D721Med (cell line): ENCODE measurements around the gene ANGPTL7.
"Not testable (repeated sequence)": the region's sequence is repeated elsewhere in the genome, so short reads cannot be mapped to it uniquely, and the experiment has no call there.

Experiments used
- DNase-seq: peaks from one replicate; pipeline ENCODE4 v3.0.0; 2011; ENCODE audit warnings: low spot score; ENCODE audit not compliant: insufficient read length
- FAIRE-seq: peaks from 2 replicates; lab custom pipeline; 2011; peaks lifted over from hg19 to GRCh38; lab: Jason Lieb, UNC
- TF ChIP-seq, protein P1 (sequence below): IDR thresholded peaks from 2 replicates; pipeline ENCODE4 v1.5.1; 2012; ENCODE audit warnings: mild to moderate bottlenecking, control low read depth; ENCODE audit not compliant: insufficient read depth; ENCODE audit errors: missing control alignments

The ANGPTL7 gene

DNA sequence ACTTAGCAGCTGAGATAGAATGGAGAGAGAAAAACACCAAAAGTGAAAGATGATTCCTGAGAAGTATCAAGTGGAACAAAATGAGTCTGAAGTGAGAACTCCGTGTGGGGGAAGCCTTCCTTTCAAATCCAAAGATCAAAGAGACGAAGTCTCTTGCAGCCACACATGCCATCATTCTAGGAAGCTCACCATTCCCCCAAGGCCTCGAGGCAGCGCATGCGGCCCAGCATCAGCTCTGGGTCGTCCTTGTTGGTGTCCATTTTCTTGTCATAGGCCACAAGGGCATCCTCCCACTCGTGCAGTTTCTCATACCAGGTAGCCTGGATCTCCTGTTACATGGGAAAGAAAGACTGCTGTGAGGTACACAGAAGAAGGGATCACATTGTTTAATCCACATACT, 32.2 kb upstream of the ANGPTL7 start:
- no peak for DNase-seq
- TF ChIP-seq, protein P1, sequence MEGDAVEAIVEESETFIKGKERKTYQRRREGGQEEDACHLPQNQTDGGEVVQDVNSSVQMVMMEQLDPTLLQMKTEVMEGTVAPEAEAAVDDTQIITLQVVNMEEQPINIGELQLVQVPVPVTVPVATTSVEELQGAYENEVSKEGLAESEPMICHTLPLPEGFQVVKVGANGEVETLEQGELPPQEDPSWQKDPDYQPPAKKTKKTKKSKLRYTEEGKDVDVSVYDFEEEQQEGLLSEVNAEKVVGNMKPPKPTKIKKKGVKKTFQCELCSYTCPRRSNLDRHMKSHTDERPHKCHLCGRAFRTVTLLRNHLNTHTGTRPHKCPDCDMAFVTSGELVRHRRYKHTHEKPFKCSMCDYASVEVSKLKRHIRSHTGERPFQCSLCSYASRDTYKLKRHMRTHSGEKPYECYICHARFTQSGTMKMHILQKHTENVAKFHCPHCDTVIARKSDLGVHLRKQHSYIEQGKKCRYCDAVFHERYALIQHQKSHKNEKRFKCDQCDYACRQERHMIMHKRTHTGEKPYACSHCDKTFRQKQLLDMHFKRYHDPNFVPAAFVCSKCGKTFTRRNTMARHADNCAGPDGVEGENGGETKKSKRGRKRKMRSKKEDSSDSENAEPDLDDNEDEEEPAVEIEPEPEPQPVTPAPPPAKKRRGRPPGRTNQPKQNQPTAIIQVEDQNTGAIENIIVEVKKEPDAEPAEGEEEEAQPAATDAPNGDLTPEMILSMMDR = no peak
- no peak for FAIRE-seq

DNA sequence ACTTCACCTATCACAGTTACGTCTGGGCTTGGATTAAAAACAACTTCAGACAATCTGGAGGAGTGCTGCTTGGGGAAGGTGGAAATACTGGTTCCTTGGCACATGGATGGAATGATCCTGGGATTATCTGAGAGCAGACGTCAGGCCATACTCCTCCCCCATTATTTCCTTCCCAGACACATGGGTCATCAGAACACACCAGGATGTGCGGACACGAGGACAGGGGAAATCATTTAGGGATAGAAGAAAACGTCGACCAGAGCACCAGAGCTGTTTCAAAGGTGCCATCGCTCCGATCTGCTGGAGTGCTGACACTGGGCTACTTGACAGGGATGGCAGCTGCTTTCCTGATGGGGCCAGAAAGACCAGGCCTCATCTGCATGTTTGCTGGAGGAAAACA, 31.8 kb upstream of the ANGPTL7 start:
- TF ChIP-seq, protein P1 = no peak
- no peak for FAIRE-seq
- DNase-seq = no peak

DNA sequence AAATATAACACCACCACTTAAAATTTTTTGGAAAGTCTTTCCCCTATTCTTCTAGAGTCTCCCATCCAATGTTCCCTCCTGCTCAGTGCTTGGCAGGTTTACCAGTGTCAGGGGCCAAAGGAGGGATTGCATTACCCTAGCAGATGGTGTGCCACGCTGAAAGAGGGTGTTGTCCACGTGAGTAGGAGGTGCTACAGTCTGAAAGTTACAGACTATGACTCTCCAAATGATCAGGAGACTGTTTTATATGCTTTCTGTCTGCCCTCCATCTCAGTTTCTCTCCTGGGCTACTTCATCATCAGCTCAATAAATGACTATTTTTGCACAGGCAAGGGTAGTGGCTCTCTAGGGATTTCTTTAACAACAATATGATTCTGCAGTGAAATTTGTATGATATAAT, 31.3 kb upstream of the ANGPTL7 start:
- DNase-seq = no peak
- no peak for FAIRE-seq
- TF ChIP-seq, protein P1 = no peak

DNA sequence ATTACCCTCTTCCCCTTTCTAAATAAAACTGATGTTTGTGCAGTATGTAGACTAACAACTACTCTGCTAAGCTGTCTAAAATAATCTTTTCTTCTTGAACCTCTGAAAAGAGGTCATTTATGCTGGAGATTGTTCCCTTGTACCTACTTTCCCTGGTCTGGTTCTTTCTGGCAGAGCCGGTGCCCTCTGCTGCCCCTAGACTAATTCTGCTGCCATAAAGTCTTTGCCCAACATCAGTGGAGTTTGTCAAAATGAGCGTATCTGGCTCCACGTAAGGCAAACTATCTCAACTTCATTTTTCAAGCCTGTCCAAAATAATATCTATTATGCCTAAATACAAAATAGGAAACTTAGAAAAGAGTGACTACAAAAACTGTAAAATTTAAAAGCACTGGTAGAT, 30.9 kb upstream of the ANGPTL7 start:
- DNase-seq (no peak), FAIRE-seq (no peak)
- TF ChIP-seq, protein P1 = no peak

DNA sequence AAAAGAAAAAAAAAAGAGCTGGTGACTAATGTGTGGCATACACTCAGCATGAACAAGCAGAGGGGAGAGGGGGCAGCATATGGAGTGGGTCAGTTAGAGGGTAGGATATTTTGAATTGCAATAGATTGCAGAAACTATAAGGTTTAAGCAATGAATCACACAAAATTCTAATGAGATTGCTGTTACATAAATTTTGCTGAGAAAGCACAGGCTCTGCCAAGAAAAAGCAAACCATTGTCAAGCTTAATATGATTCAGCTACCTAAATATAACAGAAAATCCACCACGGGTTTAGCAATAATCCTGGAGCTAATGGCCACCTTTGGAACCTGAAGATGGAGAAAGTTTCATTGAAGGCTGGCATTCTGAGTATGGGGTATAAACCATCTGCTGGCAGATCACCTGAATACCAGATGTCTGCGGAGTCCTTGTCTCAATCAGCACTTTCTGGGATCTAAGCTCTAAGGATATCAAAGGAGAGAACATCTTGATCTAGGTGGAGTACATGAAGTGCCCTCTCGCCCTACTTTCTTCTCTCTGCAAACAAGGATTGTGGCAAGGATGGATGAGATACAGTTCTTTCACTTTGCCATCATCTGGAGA, 30.3 kb upstream of the ANGPTL7 start:
- no peak for FAIRE-seq
- DNase-seq = no peak
- TF ChIP-seq, protein P1 = no peak

DNA sequence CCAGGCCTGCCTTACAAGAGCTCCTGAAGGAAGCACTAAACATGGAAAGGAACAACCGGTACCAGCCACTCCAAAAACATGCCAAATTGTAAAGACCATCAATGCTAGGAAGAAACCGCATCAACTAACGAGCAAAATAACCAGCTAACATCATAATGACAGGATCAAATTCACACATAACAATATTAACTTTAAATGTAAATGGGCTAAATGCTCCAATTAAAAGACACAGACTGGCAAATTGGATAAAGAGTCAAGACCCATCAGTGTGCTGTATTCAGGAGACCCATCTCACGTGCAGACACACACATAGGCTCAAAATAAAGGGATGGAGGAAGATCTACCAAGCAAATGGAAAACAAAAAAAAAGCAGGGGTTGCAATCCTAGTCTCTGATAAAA, 26.4 kb upstream of the ANGPTL7 start:
- DNase-seq, FAIRE-seq: not testable (repeated sequence)

DNA sequence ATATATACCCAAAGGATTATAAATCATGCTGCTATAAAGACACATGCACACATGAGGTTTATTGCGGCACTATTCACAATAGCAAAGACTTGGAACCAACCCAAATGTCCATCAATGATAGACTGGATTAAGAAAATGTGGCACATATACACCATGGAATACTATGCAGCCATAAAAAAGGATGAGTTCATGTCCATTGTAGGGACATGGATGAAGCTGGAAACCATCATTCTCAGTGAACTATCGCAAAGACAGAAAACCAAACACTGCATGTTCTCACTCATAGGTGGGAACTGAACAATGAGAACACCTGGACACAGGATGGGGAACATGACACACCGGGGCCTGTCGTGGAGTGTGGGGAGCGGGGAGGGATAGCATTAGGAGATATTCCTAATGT, 22.4 kb upstream of the ANGPTL7 start:
- not testable (repeated sequence) for DNase-seq, FAIRE-seq

DNA sequence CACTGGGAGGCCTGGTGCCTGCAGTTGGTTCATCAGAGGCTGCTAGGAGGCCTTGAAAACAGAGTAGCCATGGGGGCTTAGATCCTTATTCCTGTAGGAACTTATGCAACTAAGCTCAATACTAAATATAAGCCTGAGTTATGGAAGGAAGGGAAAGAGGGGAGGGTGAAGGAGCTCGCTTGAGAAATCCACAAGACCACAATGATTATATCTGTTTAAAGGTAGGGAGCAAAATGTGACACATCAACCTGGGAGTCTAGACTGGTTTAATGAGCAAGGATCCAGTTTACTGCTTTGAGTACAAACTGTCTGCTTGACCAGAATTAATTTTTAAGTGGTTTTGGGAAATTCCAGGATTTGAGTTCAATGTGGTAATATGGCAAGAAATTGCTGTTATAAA, 20.4 kb upstream of the ANGPTL7 start:
- TF ChIP-seq, protein P1 = no peak
- FAIRE-seq (no peak), DNase-seq (no peak)
